CD4-positive, alpha-beta memory T cell (primary cell): ENCODE results near the gene RXFP4. TPM values are rescaled to one million over a fixed set of nuclear protein-coding genes. Genes with fewer than 3 reads are reported as not detected.

ENCODE experiments used
- CTCF ChIA-PET: fragments of 350-600 bp; sonication (Branson Sonifier 250); formaldehyde crosslinking; loops from one replicate; lab custom pipeline; 2021; ENCODE audit warnings: inconsistent platforms; ENCODE audit not compliant: partially characterized antibody; lab: Charles Lee
- POLR2A ChIA-PET: fragments of 350-600 bp; sonication (Branson Sonifier 250); formaldehyde crosslinking; loops from one replicate; lab custom pipeline; 2021; ENCODE audit not compliant: partially characterized antibody; lab: Charles Lee
- DNase-seq, 5 donors: peaks; one replicate each; pipeline versions ENCODE4 v3.0.0 to v3.0.0-alpha.2; 2020 to 2022; ENCODE audit warnings: mixed read lengths in 1 of 5
- H3K27ac ChIP-seq: one replicate; pipeline ENCODE4 v1.7.0; 2013; ENCODE audit warnings: low read depth, low read length
- H3K27me3 ChIP-seq: 2 replicates; pipeline ENCODE4 v1.7.0; 2013; ENCODE audit warnings: mild to moderate bottlenecking, low read length, moderate library complexity; ENCODE audit not compliant: insufficient read depth
- H3K36me3 ChIP-seq: 2 replicates; pipeline ENCODE4 v1.7.0; 2013; ENCODE audit warnings: mild to moderate bottlenecking, low read length, moderate library complexity; ENCODE audit not compliant: insufficient read depth
- H3K4me1 ChIP-seq: 2 replicates; pipeline ENCODE4 v1.7.0; 2013; ENCODE audit warnings: mild to moderate bottlenecking, low read length, moderate library complexity; ENCODE audit not compliant: insufficient read depth
- H3K4me3 ChIP-seq, 2 donors: one replicate each; pipeline ENCODE4 v1.7.0; 2013; ENCODE audit warnings: low read length in 2 of 2, mild to moderate bottlenecking in 1 of 2
- H3K9me3 ChIP-seq, 2 donors: one replicate each; pipeline ENCODE4 v1.7.0; 2013; ENCODE audit warnings: low read length in 2 of 2, control low read depth in 1 of 2; ENCODE audit not compliant: control insufficient read depth in 1 of 2
- H3K27ac Mint-ChIP-seq, 7 donors: one replicate each; pipeline ENCODE4 v1.8.0; 2020 to 2021; ENCODE audit warnings: mixed read lengths in 7 of 7, mild to moderate bottlenecking in 6 of 7, inconsistent platforms in 3 of 7, moderate library complexity in 3 of 7
- H3K27me3 Mint-ChIP-seq, 2 donors: one replicate each; pipeline ENCODE4 v1.8.0; 2020 to 2021; ENCODE audit warnings: mixed read lengths in 2 of 2
- H3K36me3 Mint-ChIP-seq, 2 donors: one replicate each; pipeline ENCODE4 v1.8.0; 2020 to 2021; ENCODE audit warnings: mixed read lengths in 2 of 2, inconsistent platforms in 1 of 2, mild to moderate bottlenecking in 1 of 2
- H3K4me1 Mint-ChIP-seq, 4 donors: one replicate each; pipeline ENCODE4 v1.8.0; 2020 to 2021; ENCODE audit warnings: mixed read lengths in 4 of 4, mild to moderate bottlenecking in 1 of 4
- H3K4me3 Mint-ChIP-seq, 8 donors: one replicate each; pipeline ENCODE4 v1.8.0; 2020 to 2021; ENCODE audit warnings: mixed read lengths in 8 of 8, mild to moderate bottlenecking in 7 of 8, moderate library complexity in 6 of 8, inconsistent platforms in 3 of 8
- H3K9me3 Mint-ChIP-seq, 8 donors: one replicate each; pipeline ENCODE4 v1.8.0; 2020 to 2021; ENCODE audit warnings: mixed read lengths in 8 of 8, mild to moderate bottlenecking in 5 of 8, inconsistent platforms in 3 of 8, moderate library complexity in 1 of 8
- intact Hi-C: fragments of 100-400 bp; cut with micrococcal nuclease; formaldehyde crosslinking; loops from one replicate; pipeline ENCODE4 v1.15.1; 2023
- polyA plus RNA-seq, 2 donors: library from polyadenylated mRNA; unstranded; fragments of 300-500 nt; fragmentation: Illumina TruSeq; gene quantifications; one replicate each; pipeline ENCODE4 v1.2.3, GENCODE V29; 2021
- total RNA-seq, 2 experiments: library from RNA; stranded (reverse); gene quantifications; one replicate each; pipeline ENCODE4 v1.2.3, GENCODE V29; 2021

The RXFP4 gene
- total and polyA plus RNA-seq, 4 experiments from 2014 or later: 0.91 TPM; not detected in 3

GRCh38 chr1:155941845-155942531 is 550 bp downstream of the RXFP4 start:
- Histone ChIP-seq H3K9me3 (no peaks in the 10 kb centered on the region), H3K27me3 (no peaks in the 10 kb centered on the region), H3K27ac (no peak overlapping the region), H3K36me3 (peaks cover 8% of the 10 kb centered on the region), H3K4me3 (no peak overlapping the region), H3K4me1 (peaks cover 57% of the 10 kb centered on the region)
- Mint-ChIP-seq H3K27ac (peak overlapping the region in 2 of 7 donors; percentile 61 to 66), H3K9me3 (peaks cover 0 to 2% (median 0%) of the 10 kb centered on the region in 8 donors), H3K36me3 (peaks cover 1 to 12% of the 10 kb centered on the region in 2 donors), H3K27me3 (no peaks in the 10 kb centered on the region), H3K4me1 (peaks cover 32 to 68% (median 54%) of the 10 kb centered on the region in 4 donors), H3K4me3 (no peak overlapping the region)
- DNase-seq: no peak
- ChIA-PET POLR2A (interaction anchor here (0.8 to 10.8 kb wide), 3 partner anchors 37 to 49 kb away, joined by 3 to 179 read pairs (median 4); partner anchors contain the start of gene ARHGEF2), CTCF (interaction anchor here (0.9 to 1.8 kb wide), 2 partner anchors 8 to 48 kb away, joined by 3 to 7 read pairs; partner anchors contain the start of gene KHDC4)
- intact Hi-C loops: no loop called here

GRCh38 chr1:155942578-155943141 is 1.2 kb downstream of the RXFP4 start:
- Histone ChIP-seq H3K9me3 (no peaks in the 10 kb centered on the region), H3K4me3 (no peak overlapping the region), H3K27ac (no peak overlapping the region), H3K27me3 (no peaks in the 10 kb centered on the region), H3K4me1 (peaks cover 64% of the 10 kb centered on the region), H3K36me3 (peaks cover 14% of the 10 kb centered on the region)
- no peak for DNase-seq
- H3K27ac Mint-ChIP-seq: peak overlapping the region in 1 of 7 donors; percentile 68
- peaks cover 0 to 2% (median 0%) of the 10 kb centered on the region in 8 donors for H3K9me3 Mint-ChIP-seq
- ChIA-PET POLR2A (interaction anchor here (0.8 to 10.8 kb wide), 5 partner anchors 9 to 48 kb away, joined by 3 to 179 read pairs (median 7); partner anchors contain the start of genes ARHGEF2 and KHDC4), CTCF (interaction anchor here (0.9 to 2.5 kb wide), 3 partner anchors 9 to 47 kb away, joined by 3 to 10 read pairs (median 3); partner anchors contain the start of gene KHDC4)
- intact Hi-C loops: no loop called here
- no peaks in the 10 kb centered on the region for H3K27me3 Mint-ChIP-seq
- peaks cover 5 to 16% of the 10 kb centered on the region in 2 donors for H3K36me3 Mint-ChIP-seq
- peaks cover 34 to 72% (median 57%) of the 10 kb centered on the region in 4 donors for H3K4me1 Mint-ChIP-seq
- H3K4me3 Mint-ChIP-seq: no peak overlapping the region

GRCh38 chr1:155944444-155944799 is 3.0 kb downstream of the RXFP4 start:
- Mint-ChIP-seq H3K27me3 (no peaks in the 10 kb centered on the region), H3K27ac (peak overlapping the region in 6 of 7 donors; percentile 32 to 90 (median 80)), H3K9me3 (peaks cover 0 to 2% (median 0%) of the 10 kb centered on the region in 8 donors), H3K4me3 (no peak overlapping the region), H3K4me1 (peaks cover 29 to 65% (median 51%) of the 10 kb centered on the region in 4 donors), H3K36me3 (peaks cover 5 to 25% of the 10 kb centered on the region in 2 donors)
- Histone ChIP-seq H3K4me3 (no peak overlapping the region), H3K27me3 (no peaks in the 10 kb centered on the region), H3K27ac (no peak overlapping the region), H3K36me3 (peaks cover 14% of the 10 kb centered on the region), H3K9me3 (no peaks in the 10 kb centered on the region), H3K4me1 (peaks cover 56% of the 10 kb centered on the region)
- CTCF ChIA-PET: interaction anchor here (0.6 to 2.5 kb wide), 3 partner anchors 8 to 53 kb away, joined by 3 to 10 read pairs (median 3); no protein-coding TSS in a partner anchor
- intact Hi-C loops: no loop called here
- no peak for DNase-seq
- POLR2A ChIA-PET: interaction anchor here (0.8 to 10.8 kb wide), 7 partner anchors 11 to 71 kb away, joined by 3 to 179 read pairs (median 7); partner anchors contain the start of genes ARHGEF2 and KHDC4

GRCh38 chr1:155946633-155947219 is 5.3 kb downstream of the RXFP4 start:
- POLR2A ChIA-PET: interaction anchor here (0.6 to 10.8 kb wide), 10 partner anchors 10 to 57 kb away, joined by 3 to 179 read pairs (median 4); partner anchors contain the start of genes ARHGEF2 and KHDC4
- Histone ChIP-seq H3K4me3 (no peak overlapping the region), H3K36me3 (peaks cover 33% of the 10 kb centered on the region), H3K27ac (peak overlapping the region; percentile 48), H3K9me3 (no peaks in the 10 kb centered on the region), H3K4me1 (peaks cover 36% of the 10 kb centered on the region), H3K27me3 (no peaks in the 10 kb centered on the region)
- CTCF ChIA-PET: interaction anchor here (0.6 to 1.0 kb wide), 3 partner anchors 12 to 32 kb away, joined by 3 to 4 read pairs (median 4); partner anchors contain the start of genes ARHGEF2 and KHDC4
- Mint-ChIP-seq H3K36me3 (peaks cover 18 to 38% of the 10 kb centered on the region in 2 donors), H3K4me3 (peak overlapping the region in 6 of 8 donors; percentile 36 to 82 (median 54)), H3K27me3 (no peaks in the 10 kb centered on the region), H3K4me1 (peaks cover 15 to 45% (median 33%) of the 10 kb centered on the region in 4 donors), H3K27ac (peak overlapping the region; percentile 84 to 95 (median 91)), H3K9me3 (no peaks in the 10 kb centered on the region)
- DNase-seq: no peak
- intact Hi-C loops: no loop called here

DNA sequence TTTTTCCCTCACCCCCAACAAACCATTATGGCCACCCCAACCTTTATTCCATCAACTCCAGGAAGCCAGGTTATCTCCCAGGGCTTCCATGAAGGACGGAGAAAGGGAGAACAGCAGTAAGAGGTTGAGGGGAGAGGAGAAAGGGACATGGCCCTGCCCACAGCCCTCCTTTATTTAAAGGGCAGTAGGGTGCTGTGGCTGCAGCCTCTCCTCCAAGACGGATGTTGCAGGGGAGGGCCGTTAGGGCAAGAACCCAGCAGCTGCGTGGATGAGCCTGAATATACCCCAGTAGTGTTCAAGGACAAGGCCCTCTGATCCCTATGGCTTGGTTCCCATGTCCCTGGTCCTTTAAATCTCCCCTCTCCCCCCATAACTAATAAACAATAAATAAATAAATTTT is 5.9 kb downstream of the RXFP4 start:
- Histone ChIP-seq H3K4me1 (peaks cover 35% of the 10 kb centered on the region), H3K36me3 (peaks cover 39% of the 10 kb centered on the region), H3K4me3 (no peak overlapping the region), H3K27me3 (no peaks in the 10 kb centered on the region), H3K9me3 (no peaks in the 10 kb centered on the region), H3K27ac (peak overlapping the region; percentile 48)
- POLR2A ChIA-PET: interaction anchor here (1.2 to 2.6 kb wide), 3 partner anchors 13 to 36 kb away, joined by 3 to 14 read pairs (median 5); partner anchors contain the start of genes ARHGEF2 and KHDC4
- Mint-ChIP-seq H3K4me1 (peaks cover 15 to 41% (median 29%) of the 10 kb centered on the region in 4 donors), H3K27me3 (no peaks in the 10 kb centered on the region), H3K4me3 (peak overlapping the region in 2 of 8 donors; percentile 36 to 82), H3K36me3 (peaks cover 23 to 44% of the 10 kb centered on the region in 2 donors), H3K27ac (peak overlapping the region; percentile 84 to 95 (median 91)), H3K9me3 (no peaks in the 10 kb centered on the region)
- CTCF ChIA-PET: interaction anchor here (1.0 to 1.3 kb wide), 2 partner anchors 9 to 35 kb away, joined by 3 read pairs; no protein-coding TSS in a partner anchor
- DNase-seq: no peak
- intact Hi-C loops: no loop called here

DNA sequence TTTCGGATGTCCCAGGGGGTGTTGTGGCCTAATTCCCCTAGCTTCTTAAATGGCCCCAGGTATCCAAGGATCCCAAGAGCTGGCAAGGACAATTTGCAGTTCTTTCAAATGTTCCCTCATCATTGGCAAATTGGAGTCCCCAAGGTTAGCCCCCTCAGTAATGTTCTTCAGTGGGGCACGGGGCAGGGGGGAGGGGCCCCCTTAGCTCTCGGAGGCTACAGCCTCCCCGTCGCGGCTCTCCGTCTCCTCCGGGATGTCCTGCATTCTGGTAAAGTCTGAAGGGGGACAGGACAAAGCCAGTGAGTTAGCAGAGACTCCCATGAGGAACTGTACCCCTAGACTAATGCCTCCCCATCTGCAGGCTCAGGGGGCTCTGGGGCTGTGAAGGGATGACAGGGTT is 6.3 kb downstream of the RXFP4 start:
- H3K36me3 ChIP-seq: peaks cover 43% of the 10 kb centered on the region
- peak overlapping the region in 3 of 7 donors; percentile 4 to 84 (median 50) for H3K27ac Mint-ChIP-seq
- no peaks in the 10 kb centered on the region for H3K9me3 Mint-ChIP-seq
- H3K4me3 ChIP-seq: no peak overlapping the region
- peaks cover 15 to 38% (median 26%) of the 10 kb centered on the region in 4 donors for H3K4me1 Mint-ChIP-seq
- no peak for DNase-seq
- H3K27me3 ChIP-seq: no peaks in the 10 kb centered on the region
- intact Hi-C loops: no loop called here
- H3K4me1 ChIP-seq: peaks cover 35% of the 10 kb centered on the region
- CTCF ChIA-PET: interaction anchor here (1.0 to 1.3 kb wide), 3 partner anchors 9 to 35 kb away, joined by 3 to 4 read pairs (median 3); no protein-coding TSS in a partner anchor
- no peak overlapping the region for H3K4me3 Mint-ChIP-seq
- no peak overlapping the region for H3K27ac ChIP-seq
- peaks cover 23 to 48% of the 10 kb centered on the region in 2 donors for H3K36me3 Mint-ChIP-seq
- H3K9me3 ChIP-seq: no peaks in the 10 kb centered on the region
- POLR2A ChIA-PET: interaction anchor here (1.2 to 2.6 kb wide), 3 partner anchors 14 to 36 kb away, joined by 3 to 14 read pairs (median 5); partner anchors contain the start of genes ARHGEF2 and KHDC4
- H3K27me3 Mint-ChIP-seq: no peaks in the 10 kb centered on the region
